Stimulated activated effector memory CD8-positive, alpha-beta T cell treated with anti-CD3 and anti-CD28 coated beads, Interleukin-12 subunit alpha, Interleukin-12 subunit beta, amount 100 ng/mL, for 72 hours (primary cell): Measurements from ENCODE around the gene PLGRKT.
A peak's percentile ranks its signal among the peaks of the same experiment; 100 is the strongest.
"Not testable (repeated sequence)": the region's sequence is repeated elsewhere in the genome, so short reads cannot be mapped to it uniquely, and the experiment has no call there.

Source experiments
- ATAC-seq: fragments of 150-1000 bp; cut with Tn5 transposase; 2 replicates; pipeline ENCODE4 v1.10.0; 2021
- DNase-seq, 2 donors: peaks; one replicate each; pipeline ENCODE4 v3.0.0; 2021 to 2022; ENCODE audit warnings: low spot score in 2 of 2
- H3K27ac Mint-ChIP-seq: one replicate; pipeline ENCODE4 v1.8.0; 2022; ENCODE audit warnings: mild to moderate bottlenecking, mixed read lengths
- H3K36me3 Mint-ChIP-seq: one replicate; pipeline ENCODE4 v1.8.0; 2022; ENCODE audit warnings: mild to moderate bottlenecking, mixed read lengths
- H3K4me1 Mint-ChIP-seq: one replicate; pipeline ENCODE4 v1.8.0; 2022; ENCODE audit warnings: mixed read lengths
- H3K4me3 Mint-ChIP-seq: one replicate; pipeline ENCODE4 v1.8.0; 2022; ENCODE audit warnings: mild to moderate bottlenecking, mixed read lengths
- H3K9me3 Mint-ChIP-seq: one replicate; pipeline ENCODE4 v1.8.0; 2022; ENCODE audit warnings: mixed read lengths

Gene PLGRKT, protein sequence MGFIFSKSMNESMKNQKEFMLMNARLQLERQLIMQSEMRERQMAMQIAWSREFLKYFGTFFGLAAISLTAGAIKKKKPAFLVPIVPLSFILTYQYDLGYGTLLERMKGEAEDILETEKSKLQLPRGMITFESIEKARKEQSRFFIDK

DNA sequence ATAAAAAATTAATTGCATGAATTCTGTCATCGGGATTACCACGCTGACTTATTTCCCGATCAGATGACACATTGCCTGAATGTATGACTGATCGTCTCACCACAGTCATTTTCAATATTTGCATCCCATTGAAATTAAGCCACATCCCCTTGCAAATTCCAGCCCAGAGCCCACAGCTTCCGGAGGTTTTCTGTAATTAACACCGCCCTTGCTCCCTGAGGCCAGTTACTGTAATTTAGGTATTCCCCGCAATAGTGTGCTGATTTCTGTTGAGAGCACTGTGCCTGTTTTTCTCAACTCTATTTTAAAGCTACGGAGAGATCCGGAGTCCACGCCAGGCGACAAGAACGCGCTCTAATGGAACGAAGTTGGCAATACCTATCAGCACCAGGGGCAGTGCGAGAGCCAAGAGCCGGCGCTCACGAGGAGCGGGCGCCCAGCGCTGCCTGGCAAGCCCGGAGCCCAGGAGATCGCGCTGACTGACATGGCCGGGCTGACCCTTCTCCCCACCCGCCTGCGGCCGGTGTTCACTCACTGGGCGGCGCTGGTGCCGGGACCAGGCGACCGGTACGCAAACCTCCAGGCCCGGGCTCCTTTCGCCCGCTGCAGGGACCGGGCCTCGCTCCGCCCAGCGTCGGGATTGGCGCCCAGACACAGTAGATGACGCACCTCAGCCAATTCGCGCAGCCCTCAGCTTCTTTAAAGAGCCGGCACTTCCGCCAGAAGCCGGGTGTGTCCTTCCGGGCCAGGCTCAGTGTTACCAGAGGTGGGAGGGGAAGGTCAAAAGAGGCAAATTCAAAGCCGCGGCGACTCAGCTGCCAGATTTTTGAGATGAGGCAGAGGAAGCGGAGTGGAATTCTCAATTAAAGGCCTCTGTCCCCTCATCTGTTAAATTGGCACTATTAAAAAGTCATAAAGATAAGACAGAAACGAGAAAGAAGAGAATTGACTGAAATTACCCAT, at the start of gene PLGRKT:
Gene PLGRKT, minus strand, starts transcription at position 672 of the 963 bp plus-strand sequence. CDS start 5,948 bp downstream, outside the sequence.
- H3K4me1 Mint-ChIP-seq, result peaks cover 53% of the 10 kb centered on the region
- H3K4me3 Mint-ChIP-seq, result peak within 1 kb of the TSS; percentile 89
- DNase-seq, result peak; percentile 71 to 92
- peak; percentile 95 for ATAC-seq
- peak within 1 kb of the TSS; percentile 95 for H3K27ac Mint-ChIP-seq
- H3K9me3 Mint-ChIP-seq, result no peaks in the 10 kb centered on the region
- peaks cover 33% of the 10 kb centered on the region for H3K36me3 Mint-ChIP-seq

DNA sequence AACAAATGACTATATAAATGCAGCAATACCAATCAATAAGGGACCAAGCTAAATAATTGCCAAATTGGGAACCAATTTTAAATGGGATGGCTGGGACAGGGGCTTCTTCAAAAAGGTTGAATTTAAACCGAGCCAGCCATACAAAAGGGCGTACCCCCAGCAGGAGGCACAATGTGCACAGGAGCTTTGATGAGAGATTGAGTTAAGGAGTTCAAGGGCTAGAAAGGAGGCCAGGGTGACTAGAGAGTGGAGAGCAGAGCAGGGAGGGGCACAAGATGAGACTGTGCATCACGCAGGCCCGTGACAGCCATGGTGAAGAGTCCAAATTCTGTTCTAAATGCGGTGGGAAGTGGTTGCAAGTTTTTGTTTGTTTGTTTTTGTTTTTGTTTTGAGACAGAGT, 49.3 kb upstream of the PLGRKT start:
- ATAC-seq (no peak), DNase-seq (no peak)
- Mint-ChIP-seq H3K36me3 (no peaks in the 10 kb centered on the region), H3K4me3 (no peak overlapping the region), H3K27ac (no peak overlapping the region), H3K4me1 (no peaks in the 10 kb centered on the region), H3K9me3 (no peaks in the 10 kb centered on the region)

DNA sequence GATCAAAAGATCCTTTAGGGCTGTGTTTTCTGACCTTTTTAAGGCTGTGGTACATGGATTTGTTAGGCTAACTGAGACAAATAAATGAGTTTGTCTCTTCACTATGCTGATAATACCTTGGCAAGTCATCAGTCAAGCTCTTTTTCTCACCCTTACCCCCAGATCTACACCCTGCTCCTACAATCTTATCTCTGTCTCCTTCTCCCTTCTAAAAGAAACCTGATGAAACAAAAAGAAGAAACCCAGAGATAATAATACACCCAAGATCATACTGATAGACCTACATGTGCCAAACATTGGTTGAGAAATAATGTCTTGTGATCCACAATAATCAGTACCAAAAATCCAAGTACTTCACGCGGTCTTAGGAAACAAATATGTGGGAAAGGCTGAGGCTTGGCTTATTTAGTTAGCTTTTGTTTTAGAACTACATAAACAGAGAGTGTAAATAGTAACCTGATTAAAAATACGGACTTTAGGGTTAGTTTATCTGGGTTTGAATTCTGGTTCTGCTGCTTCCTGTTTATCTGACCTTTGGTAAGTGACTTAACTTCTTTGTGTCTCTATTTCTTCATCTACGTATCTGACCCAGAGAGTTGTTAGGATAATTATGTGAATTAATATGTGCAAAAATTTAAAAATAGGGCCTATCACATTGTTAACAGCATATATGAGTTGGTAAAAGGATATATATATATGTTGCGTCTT, 47.8 kb upstream of the PLGRKT start:
- H3K4me1 Mint-ChIP-seq, result peaks cover 5% of the 10 kb centered on the region

DNA sequence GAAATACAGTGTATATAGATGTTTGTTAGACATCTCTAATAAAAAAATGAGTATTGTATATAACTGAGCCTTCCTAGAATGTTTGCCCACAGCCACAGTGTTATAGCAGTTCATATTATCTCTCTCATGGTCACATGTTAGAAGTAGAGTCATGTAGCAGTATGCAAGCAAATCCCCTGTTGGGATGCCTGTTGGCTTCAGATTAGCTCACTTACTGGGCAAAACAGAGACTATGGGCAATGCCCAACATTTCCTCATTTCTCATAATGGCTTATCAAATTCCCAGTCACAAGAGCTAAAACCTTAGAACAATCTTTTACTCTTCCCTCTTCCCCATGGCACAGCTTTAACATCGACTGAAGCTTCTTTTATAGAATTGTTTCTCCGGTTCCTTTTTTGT, 45.6 kb upstream of the PLGRKT start:
- Mint-ChIP-seq H3K4me1 (peaks cover 16% of the 10 kb centered on the region), H3K9me3 (no peaks in the 10 kb centered on the region), H3K4me3 (no peak overlapping the region), H3K27ac (no peak overlapping the region), H3K36me3 (no peaks in the 10 kb centered on the region)
- no peak for ATAC-seq
- DNase-seq, result no peak

More for the DNA sequence above, 47.8 kb upstream of the PLGRKT start:
- DNase-seq (no peak), ATAC-seq (no peak)
- no peak overlapping the region for H3K27ac Mint-ChIP-seq
- no peak overlapping the region for H3K4me3 Mint-ChIP-seq
- no peaks in the 10 kb centered on the region for H3K36me3 Mint-ChIP-seq
- no peaks in the 10 kb centered on the region for H3K9me3 Mint-ChIP-seq

DNA sequence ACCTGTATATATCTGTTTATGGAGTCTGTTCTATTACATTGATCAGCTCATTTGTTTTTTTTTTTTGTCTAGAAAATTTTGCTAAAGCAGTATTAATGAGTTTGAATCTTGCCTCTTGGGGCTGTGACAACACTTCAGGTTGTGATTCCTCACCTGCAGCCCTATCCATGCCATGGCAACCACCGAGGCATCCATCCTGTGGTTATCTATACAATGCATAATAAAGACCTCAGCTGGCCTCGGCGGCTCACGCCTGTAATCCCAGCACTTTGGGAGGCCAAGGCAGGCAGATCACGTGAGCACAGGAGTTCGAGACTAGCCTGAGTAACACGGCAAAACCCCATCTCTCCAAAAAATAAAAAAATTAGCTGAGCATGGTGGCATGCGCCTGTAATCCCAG, 44.5 kb upstream of the PLGRKT start:
- H3K4me1 Mint-ChIP-seq, result peaks cover 22% of the 10 kb centered on the region
- H3K36me3 Mint-ChIP-seq, result no peaks in the 10 kb centered on the region
- ATAC-seq (no peak), DNase-seq (no peak)
- H3K27ac Mint-ChIP-seq, result no peak overlapping the region
- no peaks in the 10 kb centered on the region for H3K9me3 Mint-ChIP-seq
- H3K4me3 Mint-ChIP-seq, result no peak overlapping the region

DNA sequence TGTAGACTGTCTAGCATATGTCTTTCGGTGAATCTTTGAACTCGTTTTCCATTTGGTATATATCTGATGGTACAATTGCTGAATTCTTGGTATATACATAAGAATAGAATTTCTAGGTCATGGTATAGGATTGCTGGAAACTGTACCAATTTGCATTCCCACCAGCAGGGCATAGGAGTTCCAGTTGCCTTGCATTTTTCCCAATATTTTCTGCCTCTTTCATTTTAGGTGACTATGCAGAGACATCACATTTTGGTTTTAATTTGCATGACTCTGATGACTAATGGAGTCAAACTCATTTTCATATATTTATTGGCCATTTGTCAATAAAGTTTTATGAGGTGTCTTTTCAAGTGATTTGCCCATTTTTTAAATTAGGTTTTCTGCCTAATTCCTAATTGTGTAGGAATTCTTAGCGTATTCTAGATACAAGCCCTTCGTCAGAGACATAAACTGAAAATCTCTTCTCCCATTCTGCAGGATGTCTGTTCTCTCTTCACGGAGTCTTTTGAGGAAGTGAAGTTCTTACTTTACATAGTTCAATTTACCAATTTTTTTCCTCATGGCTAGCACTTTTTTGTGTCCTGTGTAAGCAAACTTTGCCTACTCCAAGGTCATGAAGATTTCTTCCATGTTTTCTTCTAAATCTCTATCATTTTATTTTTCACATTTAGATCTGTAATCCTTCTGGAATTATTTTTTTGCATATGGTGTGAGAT, 43.8 kb upstream of the PLGRKT start:
- DNase-seq (no peak), ATAC-seq (no peak)
- peaks cover 22% of the 10 kb centered on the region for H3K4me1 Mint-ChIP-seq

DNA sequence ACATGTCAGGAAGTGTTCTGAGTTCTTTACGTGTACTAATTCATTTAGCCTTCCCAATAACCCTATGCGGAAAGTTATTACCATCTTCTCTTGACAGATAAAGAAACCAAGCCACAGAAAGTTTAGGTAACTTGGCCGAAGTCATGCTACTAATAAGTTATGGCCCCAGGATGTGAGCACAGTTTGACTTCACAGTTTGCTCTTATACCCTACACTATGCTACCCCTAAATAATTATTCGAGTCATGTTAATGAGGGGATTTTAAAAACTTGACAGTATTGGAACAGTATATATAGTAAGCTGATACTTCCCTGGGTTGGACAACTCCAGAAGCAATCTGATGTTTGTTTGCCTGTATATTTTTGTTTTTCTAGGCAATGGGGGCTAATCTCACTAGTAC, 43.2 kb upstream of the PLGRKT start:
- Mint-ChIP-seq H3K4me3 (no peak overlapping the region), H3K4me1 (peaks cover 22% of the 10 kb centered on the region), H3K9me3 (no peaks in the 10 kb centered on the region), H3K36me3 (no peaks in the 10 kb centered on the region), H3K27ac (no peak overlapping the region)
- DNase-seq (no peak), ATAC-seq (no peak)

More for the DNA sequence above, 43.8 kb upstream of the PLGRKT start:
- no peak overlapping the region for H3K4me3 Mint-ChIP-seq
- H3K9me3 Mint-ChIP-seq, result no peaks in the 10 kb centered on the region
- H3K36me3 Mint-ChIP-seq, result no peaks in the 10 kb centered on the region
- H3K27ac Mint-ChIP-seq, result no peak overlapping the region

DNA sequence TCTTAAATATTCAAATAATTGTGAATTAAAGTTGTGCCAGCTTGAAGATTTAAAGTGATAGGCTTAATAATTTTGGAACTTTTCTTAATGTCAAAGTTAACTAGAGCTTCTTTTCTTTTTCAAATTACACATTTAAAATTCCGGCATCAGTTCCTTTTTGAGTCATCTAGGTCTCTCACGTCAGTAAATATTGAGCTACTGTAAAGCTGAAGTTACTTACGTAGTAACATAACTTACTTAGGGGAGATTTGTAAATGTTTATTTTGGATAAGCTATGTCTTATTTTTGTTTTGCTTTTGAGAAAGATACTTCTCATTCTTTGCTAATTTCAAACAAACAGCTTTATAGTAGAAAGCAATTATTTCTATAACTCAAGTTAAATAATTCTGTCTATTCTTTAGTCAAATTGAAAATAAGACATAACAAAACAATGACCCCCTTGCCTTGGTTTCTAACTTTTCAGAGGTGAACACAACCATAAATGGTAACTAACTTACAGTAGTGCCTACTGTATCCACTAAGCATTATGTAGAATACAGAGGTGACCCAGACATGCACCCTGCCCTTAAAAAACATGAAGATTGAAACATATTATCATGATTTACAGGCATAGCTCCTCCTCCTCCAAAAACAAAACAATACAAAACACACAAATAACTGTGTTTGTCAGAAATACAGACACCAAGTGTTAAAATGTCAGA, 42.4 kb upstream of the PLGRKT start:
- ATAC-seq (peak; percentile 75), DNase-seq (no peak)
- H3K4me1 Mint-ChIP-seq, result peaks cover 27% of the 10 kb centered on the region
- H3K9me3 Mint-ChIP-seq, result no peaks in the 10 kb centered on the region
- peak overlapping the region; percentile 8 for H3K4me3 Mint-ChIP-seq
- no peak overlapping the region for H3K27ac Mint-ChIP-seq
- H3K36me3 Mint-ChIP-seq, result no peaks in the 10 kb centered on the region

DNA sequence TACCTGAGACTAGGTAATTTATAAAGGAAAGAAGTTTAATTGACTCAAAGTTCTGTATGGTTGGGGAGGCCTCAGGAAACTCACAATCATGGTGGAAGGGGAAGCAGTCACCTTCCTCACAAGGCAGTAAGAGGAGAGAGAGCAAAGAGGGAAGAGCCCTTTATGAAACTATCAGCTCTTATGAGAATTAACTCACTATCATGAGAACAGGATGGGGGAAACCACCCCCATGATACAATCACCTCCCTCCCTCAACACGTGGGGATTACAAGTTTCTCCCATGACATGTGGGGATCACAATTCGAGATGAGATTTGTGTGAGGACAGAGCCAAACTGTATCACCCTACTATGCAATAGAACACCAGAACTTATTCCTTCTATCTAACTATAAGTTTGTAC, 40.5 kb upstream of the PLGRKT start:
- H3K27ac Mint-ChIP-seq, result no peak overlapping the region
- no peaks in the 10 kb centered on the region for H3K36me3 Mint-ChIP-seq
- DNase-seq (no peak), ATAC-seq (peak; percentile 82)
- no peak overlapping the region for H3K4me3 Mint-ChIP-seq
- peaks cover 34% of the 10 kb centered on the region for H3K4me1 Mint-ChIP-seq
- H3K9me3 Mint-ChIP-seq, result no peaks in the 10 kb centered on the region

DNA sequence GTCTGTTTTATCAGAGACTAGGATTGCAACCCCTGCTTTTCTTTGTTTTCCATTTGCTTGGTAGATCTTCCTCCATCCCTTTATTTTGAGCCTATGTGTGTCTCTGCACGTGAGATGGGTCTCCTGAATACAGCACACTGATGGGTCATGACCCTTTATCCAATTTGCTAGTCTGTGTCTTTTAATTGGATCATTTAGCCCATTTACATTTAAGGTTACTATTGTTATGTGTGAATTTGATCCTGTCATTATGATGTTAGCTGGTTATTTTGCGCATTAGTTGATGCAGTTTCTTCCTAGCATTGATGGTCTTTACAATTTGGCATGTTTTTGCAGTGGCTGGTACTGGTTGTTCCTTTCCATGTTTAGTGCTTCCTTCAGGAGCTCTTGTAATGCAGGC, 37.9 kb upstream of the PLGRKT start:
- not testable (repeated sequence) for H3K27ac Mint-ChIP-seq, ATAC-seq

DNA sequence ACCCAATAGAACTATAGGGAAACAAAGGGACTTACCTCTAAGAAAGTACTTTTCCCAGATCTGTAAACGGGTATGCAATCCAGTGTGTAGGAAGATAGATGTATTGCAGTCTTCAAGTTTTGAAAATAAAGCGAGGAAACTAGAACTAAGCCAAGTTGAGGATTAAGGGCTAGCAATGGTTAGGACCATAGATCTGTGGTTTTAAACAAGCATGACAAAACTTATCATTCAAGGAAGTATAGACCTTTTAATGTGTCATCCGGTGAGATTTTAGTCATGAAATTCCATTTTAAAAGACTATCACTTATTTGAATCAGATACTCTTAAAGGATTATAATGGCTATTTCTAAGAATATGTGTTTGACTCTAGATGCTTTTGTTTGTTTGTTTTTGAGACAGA, 33.1 kb upstream of the PLGRKT start:
- Mint-ChIP-seq H3K4me3 (no peak overlapping the region), H3K36me3 (peaks cover 50% of the 10 kb centered on the region), H3K4me1 (peaks cover 49% of the 10 kb centered on the region), H3K27ac (no peak overlapping the region), H3K9me3 (no peaks in the 10 kb centered on the region)
- ATAC-seq (peak; percentile 88), DNase-seq (no peak)

More for the DNA sequence above, 37.9 kb upstream of the PLGRKT start:
- not testable (repeated sequence) for DNase-seq, H3K36me3 Mint-ChIP-seq, H3K9me3 Mint-ChIP-seq, H3K4me3 Mint-ChIP-seq
- peaks cover 36% of the 10 kb centered on the region for H3K4me1 Mint-ChIP-seq

DNA sequence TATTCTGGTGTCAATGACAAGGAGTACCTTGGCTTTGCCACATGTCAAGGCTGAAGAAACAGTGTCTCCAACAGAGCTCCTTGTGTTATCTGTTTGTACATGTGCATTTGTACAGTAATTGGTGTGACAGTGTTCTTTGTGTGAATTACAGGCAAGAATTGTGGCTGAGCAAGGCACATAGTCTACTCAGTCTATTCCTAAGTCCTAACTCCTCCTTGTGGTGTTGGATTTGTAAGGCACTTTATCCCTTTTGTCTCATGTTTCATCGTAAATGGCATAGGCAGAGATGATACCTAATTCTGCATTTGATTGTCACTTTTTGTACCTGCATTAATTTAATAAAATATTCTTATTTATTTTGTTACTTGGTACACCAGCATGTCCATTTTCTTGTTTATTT, 32.4 kb upstream of the PLGRKT start:
- no peak overlapping the region for H3K27ac Mint-ChIP-seq
- H3K4me3 Mint-ChIP-seq, result no peak overlapping the region

DNA sequence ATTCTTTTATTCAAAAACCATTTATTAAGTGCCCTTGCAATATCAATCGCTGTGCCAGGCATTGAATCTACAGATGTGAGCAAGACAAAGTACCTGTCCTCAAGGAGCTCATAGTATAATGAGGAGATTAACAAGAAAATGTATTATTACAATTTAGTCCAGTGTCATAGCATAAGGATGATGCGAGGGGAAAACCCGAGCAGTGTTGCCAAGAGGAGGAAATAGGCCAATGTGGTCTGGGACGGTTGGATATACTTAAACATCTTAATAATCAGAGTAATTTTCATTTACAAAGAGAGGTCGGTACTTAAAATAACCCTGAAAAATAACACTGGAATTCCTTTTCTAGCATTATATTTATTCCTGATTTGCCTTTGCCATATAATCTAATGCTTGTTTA, 31.1 kb upstream of the PLGRKT start:
- DNase-seq, result no peak
- ATAC-seq, result no peak
- peaks cover 70% of the 10 kb centered on the region for H3K36me3 Mint-ChIP-seq
- H3K27ac Mint-ChIP-seq, result peak overlapping the region; percentile 9
- H3K4me3 Mint-ChIP-seq, result no peak overlapping the region
- H3K9me3 Mint-ChIP-seq, result no peaks in the 10 kb centered on the region
- peaks cover 44% of the 10 kb centered on the region for H3K4me1 Mint-ChIP-seq

More for the DNA sequence above, 32.4 kb upstream of the PLGRKT start:
- peaks cover 57% of the 10 kb centered on the region for H3K36me3 Mint-ChIP-seq
- DNase-seq, result no peak
- no peaks in the 10 kb centered on the region for H3K9me3 Mint-ChIP-seq
- ATAC-seq, result no peak
- H3K4me1 Mint-ChIP-seq, result peaks cover 50% of the 10 kb centered on the region

DNA sequence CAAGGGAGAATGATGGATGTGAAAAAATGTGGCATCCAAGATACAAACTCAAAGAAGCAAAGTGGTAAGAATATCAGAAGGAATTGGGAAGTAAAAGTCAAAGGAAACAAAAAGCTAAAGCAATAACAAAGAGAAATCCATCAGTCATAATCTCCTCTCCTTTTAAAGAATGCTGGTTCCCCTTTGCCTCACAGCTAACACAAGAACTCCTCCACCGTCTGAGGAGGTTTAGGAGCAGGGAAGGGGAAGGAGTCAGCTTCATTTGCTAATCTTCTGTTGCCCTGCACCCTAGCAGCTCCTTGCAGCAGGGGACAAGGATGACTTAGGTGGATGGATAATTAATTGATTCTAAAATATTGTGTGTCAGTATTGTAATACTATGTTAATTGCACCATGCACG, 29.0 kb upstream of the PLGRKT start:
- Mint-ChIP-seq H3K9me3 (no peaks in the 10 kb centered on the region), H3K36me3 (peaks cover 90% of the 10 kb centered on the region), H3K4me1 (peaks cover 44% of the 10 kb centered on the region), H3K4me3 (no peak overlapping the region), H3K27ac (no peak overlapping the region)
- no peak for DNase-seq
- no peak for ATAC-seq
